Stimulated activated CD4-positive, alpha-beta T cell treated with anti-CD3 and anti-CD28 coated beads, Interleukin-4, amount 100 ng/mL, for 48 hours (primary cell): Measurements from ENCODE around the gene CABCOCO1.

Experiments
- DNase-seq, 2 donors: peaks; one replicate each; pipeline ENCODE4 v3.0.0-alpha.2; 2020; ENCODE audit warnings: low read depth in 2 of 2

CABCOCO1 gene

GRCh38 chr10:61814160-61814559 lies 151.4 kb downstream of the CABCOCO1 start:
- no peak for DNase-seq

GRCh38 chr10:61815496-61815895 lies 152.8 kb downstream of the CABCOCO1 start:
- DNase-seq = no peak
